CD4-positive, alpha-beta T cell treated with Interleukin-12 subunit alpha and Interleukin-12 subunit beta, for 1 hour (primary cell): Measurements from ENCODE around the gene LPGAT1.
"Not testable (repeated sequence)": the region's sequence is repeated elsewhere in the genome, so short reads cannot be mapped to it uniquely, and the experiment has no call there.

Experiments used
- DNase-seq: peaks from one replicate; pipeline ENCODE4 v3.0.0-alpha.2; 2020

Gene LPGAT1

GRCh38 chr1:211830328-211831142, at the start of gene LPGAT1:
Gene LPGAT1 (minus strand): TSS chr1:211830763. CDS start chr1:211829296, 1,467 bp downstream.
- DNase-seq, result peak; percentile 74

- no peak for DNase-seq
Measured at GRCh38 chr1:211879475-211879874, 48.9 kb upstream of the LPGAT1 start.

- no peak for DNase-seq
Measured at GRCh38 chr1:211876851-211877590, 46.5 kb upstream of the LPGAT1 start.

- no peak for DNase-seq
Measured at GRCh38 chr1:211875541-211875940, 45.0 kb upstream of the LPGAT1 start.

GRCh38 chr1:211874521-211875347, 44.2 kb upstream of the LPGAT1 start:
- no peak for DNase-seq

- not testable (repeated sequence) for DNase-seq
Measured at GRCh38 chr1:211873731-211874130, 43.2 kb upstream of the LPGAT1 start.

GRCh38 chr1:211870156-211870555, 39.6 kb upstream of the LPGAT1 start:
- DNase-seq, result no peak

GRCh38 chr1:211865180-211865579, 34.6 kb upstream of the LPGAT1 start:
- no peak for DNase-seq

- DNase-seq, result no peak
Measured at GRCh38 chr1:211859405-211859804, 28.8 kb upstream of the LPGAT1 start.

- no peak for DNase-seq
Measured at GRCh38 chr1:211851174-211851573, 20.6 kb upstream of the LPGAT1 start.

- DNase-seq, result no peak
Measured at GRCh38 chr1:211843507-211844298, 13.1 kb upstream of the LPGAT1 start.

GRCh38 chr1:211843018-211843417, 12.5 kb upstream of the LPGAT1 start:
- no peak for DNase-seq

- DNase-seq, result no peak
Measured at GRCh38 chr1:211842518-211842917, 12.0 kb upstream of the LPGAT1 start.

GRCh38 chr1:211839106-211839505, 8.5 kb upstream of the LPGAT1 start:
- DNase-seq, result no peak

- DNase-seq, result peak; percentile 21
Measured at GRCh38 chr1:211833174-211833820, 2.7 kb upstream of the LPGAT1 start.

GRCh38 chr1:211832661-211833060, 2.1 kb upstream of the LPGAT1 start:
- no peak for DNase-seq

GRCh38 chr1:211831558-211832323, 1.2 kb upstream of the LPGAT1 start:
- no peak for DNase-seq

- DNase-seq, result peak; percentile 31
Measured at GRCh38 chr1:211830055-211830327, 572 bp downstream of the LPGAT1 start.

- DNase-seq, result no peak
Measured at GRCh38 chr1:211829343-211830054, 1.1 kb downstream of the LPGAT1 start.

- no peak for DNase-seq
Measured at GRCh38 chr1:211828584-211829342, 1.8 kb downstream of the LPGAT1 start.
